Measurements from ENCODE around the gene LRP1B.

DNA sequence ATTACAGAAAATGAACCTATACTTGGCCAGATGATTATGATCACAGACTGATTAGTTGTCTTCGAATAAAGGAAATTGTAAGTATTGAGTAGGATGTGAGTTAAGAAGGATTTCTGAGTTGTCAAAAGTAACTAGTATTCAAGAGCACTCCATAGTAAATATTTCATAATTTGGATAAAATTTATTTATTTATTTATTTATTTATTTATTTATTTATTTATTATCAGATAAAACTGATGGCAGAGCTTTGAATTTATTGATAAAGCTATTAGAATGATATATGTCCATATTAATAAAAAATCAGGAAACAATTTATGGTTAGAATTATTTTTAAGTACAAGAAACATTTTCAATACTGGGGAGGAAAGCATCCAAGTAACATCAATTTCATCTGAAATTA is 1634.1 kb downstream of the LRP1B start:
- TF ChIP-seq, protein P1, sequence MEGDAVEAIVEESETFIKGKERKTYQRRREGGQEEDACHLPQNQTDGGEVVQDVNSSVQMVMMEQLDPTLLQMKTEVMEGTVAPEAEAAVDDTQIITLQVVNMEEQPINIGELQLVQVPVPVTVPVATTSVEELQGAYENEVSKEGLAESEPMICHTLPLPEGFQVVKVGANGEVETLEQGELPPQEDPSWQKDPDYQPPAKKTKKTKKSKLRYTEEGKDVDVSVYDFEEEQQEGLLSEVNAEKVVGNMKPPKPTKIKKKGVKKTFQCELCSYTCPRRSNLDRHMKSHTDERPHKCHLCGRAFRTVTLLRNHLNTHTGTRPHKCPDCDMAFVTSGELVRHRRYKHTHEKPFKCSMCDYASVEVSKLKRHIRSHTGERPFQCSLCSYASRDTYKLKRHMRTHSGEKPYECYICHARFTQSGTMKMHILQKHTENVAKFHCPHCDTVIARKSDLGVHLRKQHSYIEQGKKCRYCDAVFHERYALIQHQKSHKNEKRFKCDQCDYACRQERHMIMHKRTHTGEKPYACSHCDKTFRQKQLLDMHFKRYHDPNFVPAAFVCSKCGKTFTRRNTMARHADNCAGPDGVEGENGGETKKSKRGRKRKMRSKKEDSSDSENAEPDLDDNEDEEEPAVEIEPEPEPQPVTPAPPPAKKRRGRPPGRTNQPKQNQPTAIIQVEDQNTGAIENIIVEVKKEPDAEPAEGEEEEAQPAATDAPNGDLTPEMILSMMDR (conservative IDR thresholded peaks at IDR 0.05; ENCODE audit: low read length), result no peak
- TF ChIP-seq EZH2phosphoT487 (IDR thresholded peaks at IDR 0.05; ENCODE audit: borderline replicate concordance), result no peak
